ENCODE data around the gene FAM186B.
A peak's percentile ranks its signal among the peaks of the same experiment; 100 is the strongest.

FAM186B gene

DNA sequence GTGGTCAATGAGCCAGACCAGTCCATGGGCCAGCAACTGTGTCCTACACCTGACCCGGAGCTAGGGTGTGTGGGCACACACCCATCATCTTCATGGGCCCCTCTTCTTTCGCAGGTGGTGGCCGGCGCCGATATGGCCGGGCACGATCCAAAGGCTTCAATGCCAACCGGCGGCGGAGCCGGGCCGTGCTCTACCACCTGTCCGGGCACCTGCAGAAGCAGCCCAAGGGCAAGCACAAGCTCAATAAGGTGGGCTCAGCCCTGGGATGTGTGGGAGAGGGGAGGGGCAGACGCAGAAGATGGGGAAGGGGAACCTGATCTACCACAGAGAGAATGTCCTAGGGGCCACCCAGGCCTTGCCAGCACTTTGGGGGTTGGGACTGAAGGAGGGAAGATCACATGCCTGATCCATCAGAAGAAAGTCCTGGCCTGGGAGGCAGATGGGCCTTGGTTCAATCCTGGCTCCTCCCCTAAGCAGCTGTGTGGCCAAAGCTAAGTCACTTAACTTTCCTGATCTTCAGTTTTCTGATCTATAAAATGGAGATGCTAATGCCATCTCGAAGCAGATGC lies 62.8 kb downstream of the FAM186B start:
- no peak for DNase-seq (ENCODE audit: low spot score)
- Histone ChIP-seq H3K27me3 (ENCODE audit: insufficient read depth, poor library complexity, severe bottlenecking) (peaks cover 11% of the 10 kb centered on the region), H3K4me1 (ENCODE audit: insufficient read depth, poor library complexity, severe bottlenecking) (peaks cover 8% of the 10 kb centered on the region)

DNA sequence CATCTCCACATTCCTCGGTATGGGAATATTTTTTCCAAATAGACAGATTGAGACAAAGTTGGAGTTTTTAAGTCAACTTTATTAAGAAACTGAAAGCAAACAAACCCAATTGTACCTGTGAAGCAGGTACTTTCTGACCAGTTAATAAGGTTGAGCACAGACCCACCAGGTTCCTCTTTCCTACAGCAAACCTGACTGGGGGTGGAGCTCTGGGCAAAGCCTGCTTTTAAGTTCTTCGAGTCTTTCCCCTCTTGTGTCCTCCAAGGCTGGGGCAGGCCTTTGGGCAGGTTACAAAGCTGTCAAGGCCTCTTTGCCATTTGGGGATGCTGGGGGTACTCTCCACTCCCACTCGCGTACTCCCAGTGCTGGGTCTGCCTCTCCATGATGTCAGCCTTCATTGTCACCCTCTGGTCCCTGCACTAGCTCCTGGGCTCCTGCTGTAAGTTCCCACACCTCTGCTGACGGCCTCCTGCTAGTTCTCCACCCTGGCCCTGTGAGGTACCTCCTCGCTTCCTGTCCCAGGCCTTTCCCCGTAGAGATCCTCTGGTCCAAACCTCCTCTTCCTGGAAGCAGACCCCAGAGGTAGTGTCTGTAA lies 63.4 kb downstream of the FAM186B start:
- ATAC-seq (ENCODE audit: low read depth) (no peak), DNase-seq (ENCODE audit: low spot score) (no peak)
- H3K4me3 ChIP-seq (ENCODE audit: severe bottlenecking), result no peak overlapping the region
- no peaks in the 10 kb centered on the region for H3K9me3 ChIP-seq (ENCODE audit: severe bottlenecking)
- peaks cover under 1% of the 10 kb centered on the region for H3K4me1 ChIP-seq (ENCODE audit: insufficient read depth, poor library complexity, severe bottlenecking)
- no peak overlapping the region for H3K27ac ChIP-seq (ENCODE audit: poor library complexity, severe bottlenecking)
- H3K27me3 ChIP-seq (ENCODE audit: insufficient read depth, poor library complexity, severe bottlenecking), result peaks cover 14% of the 10 kb centered on the region
- TF ChIP-seq, protein P1, sequence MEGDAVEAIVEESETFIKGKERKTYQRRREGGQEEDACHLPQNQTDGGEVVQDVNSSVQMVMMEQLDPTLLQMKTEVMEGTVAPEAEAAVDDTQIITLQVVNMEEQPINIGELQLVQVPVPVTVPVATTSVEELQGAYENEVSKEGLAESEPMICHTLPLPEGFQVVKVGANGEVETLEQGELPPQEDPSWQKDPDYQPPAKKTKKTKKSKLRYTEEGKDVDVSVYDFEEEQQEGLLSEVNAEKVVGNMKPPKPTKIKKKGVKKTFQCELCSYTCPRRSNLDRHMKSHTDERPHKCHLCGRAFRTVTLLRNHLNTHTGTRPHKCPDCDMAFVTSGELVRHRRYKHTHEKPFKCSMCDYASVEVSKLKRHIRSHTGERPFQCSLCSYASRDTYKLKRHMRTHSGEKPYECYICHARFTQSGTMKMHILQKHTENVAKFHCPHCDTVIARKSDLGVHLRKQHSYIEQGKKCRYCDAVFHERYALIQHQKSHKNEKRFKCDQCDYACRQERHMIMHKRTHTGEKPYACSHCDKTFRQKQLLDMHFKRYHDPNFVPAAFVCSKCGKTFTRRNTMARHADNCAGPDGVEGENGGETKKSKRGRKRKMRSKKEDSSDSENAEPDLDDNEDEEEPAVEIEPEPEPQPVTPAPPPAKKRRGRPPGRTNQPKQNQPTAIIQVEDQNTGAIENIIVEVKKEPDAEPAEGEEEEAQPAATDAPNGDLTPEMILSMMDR (IDR thresholded peaks at IDR 0.05; ENCODE audit: poor library complexity, severe bottlenecking), result no peak
- no peaks in the 10 kb centered on the region for H3K36me3 ChIP-seq (ENCODE audit: low read depth)

More for the DNA sequence above, 62.8 kb downstream of the FAM186B start:
- H3K4me3 ChIP-seq (ENCODE audit: severe bottlenecking), result no peak overlapping the region
- no peaks in the 10 kb centered on the region for H3K36me3 ChIP-seq (ENCODE audit: low read depth)
- H3K9me3 ChIP-seq (ENCODE audit: severe bottlenecking), result no peaks in the 10 kb centered on the region
- no peak for ATAC-seq (ENCODE audit: low read depth)
- TF ChIP-seq, protein P1 (IDR thresholded peaks at IDR 0.05; ENCODE audit: poor library complexity, severe bottlenecking), result no peak
- no peak overlapping the region for H3K27ac ChIP-seq (ENCODE audit: poor library complexity, severe bottlenecking)

DNA sequence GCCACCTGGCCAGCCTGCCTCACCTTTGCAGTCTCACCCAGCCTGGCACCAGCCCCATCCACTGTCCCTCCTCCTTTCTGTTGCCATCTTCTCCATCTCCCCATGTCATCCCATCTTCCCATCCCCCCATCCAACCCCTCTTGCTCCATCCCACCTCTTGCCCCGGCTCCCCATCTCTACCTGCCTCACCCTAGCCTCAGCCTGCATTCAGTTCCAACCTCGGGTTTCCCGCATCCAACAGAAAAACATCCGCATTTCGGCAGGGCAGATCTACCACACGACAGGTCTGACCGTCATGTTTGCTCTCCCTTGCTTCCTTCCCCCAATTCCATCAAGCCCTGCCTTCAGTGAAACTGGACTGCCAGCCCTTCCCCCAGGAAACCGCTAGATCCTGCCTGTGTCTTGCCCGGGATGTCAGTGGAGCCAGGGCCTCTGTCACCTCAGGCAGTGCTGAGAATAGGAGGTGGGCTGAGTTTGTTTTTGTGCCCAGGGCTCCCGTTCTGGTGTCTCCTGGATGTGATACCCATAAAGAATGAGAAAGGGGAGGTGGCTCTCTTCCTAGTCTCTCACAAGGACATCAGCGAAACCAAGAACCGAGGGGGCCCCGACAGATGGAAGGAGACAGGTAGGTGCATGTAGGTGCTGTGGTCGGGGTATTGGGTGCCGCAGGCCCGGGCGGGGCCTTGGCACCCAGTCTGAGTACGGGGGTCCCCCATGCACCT lies 64.1 kb downstream of the FAM186B start:
- DNase-seq (ENCODE audit: low spot score) (no peak), ATAC-seq (ENCODE audit: low read depth) (no peak)
- Histone ChIP-seq H3K36me3 (ENCODE audit: low read depth) (no peaks in the 10 kb centered on the region), H3K4me3 (ENCODE audit: severe bottlenecking) (no peak overlapping the region), H3K27me3 (ENCODE audit: insufficient read depth, poor library complexity, severe bottlenecking) (peaks cover 14% of the 10 kb centered on the region), H3K4me1 (ENCODE audit: insufficient read depth, poor library complexity, severe bottlenecking) (peaks cover 6% of the 10 kb centered on the region), H3K9me3 (ENCODE audit: severe bottlenecking) (no peaks in the 10 kb centered on the region), H3K27ac (ENCODE audit: poor library complexity, severe bottlenecking) (no peak overlapping the region)
- TF ChIP-seq, protein P1 (IDR thresholded peaks at IDR 0.05; ENCODE audit: poor library complexity, severe bottlenecking), result no peak

DNA sequence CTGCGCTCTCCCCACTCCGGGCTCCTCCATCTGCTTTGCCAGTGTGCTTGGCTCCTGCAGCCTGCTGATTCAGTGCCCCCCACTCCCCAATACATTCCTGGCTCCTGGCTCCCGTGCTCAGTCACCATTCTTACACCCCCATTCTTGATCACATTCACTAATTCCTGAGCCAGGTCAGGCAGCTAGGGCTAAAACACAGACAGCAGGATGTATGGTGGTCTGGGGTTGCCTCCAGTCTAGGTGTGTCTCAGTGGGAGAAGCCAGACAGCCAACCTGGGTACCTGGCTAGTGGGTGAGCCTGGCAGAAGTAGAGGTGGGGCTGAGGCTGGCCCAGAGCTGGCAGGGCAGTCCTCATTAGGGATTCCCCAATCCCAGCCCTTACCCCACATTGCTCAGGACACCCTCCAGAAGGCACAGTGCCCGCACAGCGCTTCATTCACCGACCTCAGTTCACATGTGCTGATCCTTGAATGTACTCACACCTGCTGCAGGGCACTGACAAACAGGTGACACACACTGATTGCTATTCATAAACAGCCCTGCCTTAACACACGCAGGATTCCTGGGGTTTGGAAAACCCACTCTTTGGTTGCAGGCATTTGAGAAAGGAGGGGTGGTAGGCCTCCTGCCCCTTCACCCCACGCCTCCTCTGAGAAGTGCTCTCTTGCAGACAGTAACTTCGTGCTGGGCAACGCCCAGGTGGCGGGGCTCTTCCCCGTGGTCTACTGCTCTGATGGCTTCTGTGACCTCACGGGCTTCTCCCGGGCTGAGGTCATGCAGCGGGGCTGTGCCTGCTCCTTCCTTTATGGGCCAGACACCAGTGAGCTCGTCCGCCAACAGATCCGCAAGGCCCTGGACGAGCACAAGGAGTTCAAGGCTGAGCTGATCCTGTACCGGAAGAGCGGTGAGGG lies 65.0 kb downstream of the FAM186B start:
- no peak overlapping the region for H3K27ac ChIP-seq (ENCODE audit: poor library complexity, severe bottlenecking)
- peaks cover 14% of the 10 kb centered on the region for H3K27me3 ChIP-seq (ENCODE audit: insufficient read depth, poor library complexity, severe bottlenecking)
- no peak overlapping the region for H3K4me3 ChIP-seq (ENCODE audit: severe bottlenecking)
- no peak for DNase-seq (ENCODE audit: low spot score)
- peaks cover 9% of the 10 kb centered on the region for H3K4me1 ChIP-seq (ENCODE audit: insufficient read depth, poor library complexity, severe bottlenecking)
- no peaks in the 10 kb centered on the region for H3K36me3 ChIP-seq (ENCODE audit: low read depth)
- H3K9me3 ChIP-seq (ENCODE audit: severe bottlenecking), result no peaks in the 10 kb centered on the region
- TF ChIP-seq, protein P1 (IDR thresholded peaks at IDR 0.05; ENCODE audit: poor library complexity, severe bottlenecking), result no peak
- ATAC-seq (ENCODE audit: low read depth), result peak; percentile 37; the same call in 2 of the 3 replicates
